ENCODE data around the gene FBXL14. TPM values are rescaled to one million over a fixed set of nuclear protein-coding genes. Genes with fewer than 3 reads are reported as not detected.
A peak's percentile ranks its signal among the peaks of the same experiment; 100 is the strongest.

FBXL14 gene
- total RNA-seq, result 10 to 100 TPM; 10.9 to 16.4 (median 13.1) TPM

- WGBS, 2 donors (ENCODE audit: low coverage in 1 of 2), result 0% methylated on average over 6 of the region's 115 CpGs; no CpG with 5 or more reads in 1 of the 2 donors
- H3K27ac ChIP-seq, result peak within 1 kb of the TSS; percentile 76 to 98 (median 96)
- no peaks in the 10 kb centered on the region for H3K36me3 ChIP-seq
- H3K4me1 ChIP-seq, result peaks cover 3 to 58% (median 27%) of the 10 kb centered on the region in 3 donors
- H3K27me3 ChIP-seq, result no peaks in the 10 kb centered on the region
- H3K4me3 ChIP-seq, result peak within 1 kb of the TSS; percentile 89 to 98
- no peaks in the 10 kb centered on the region for H3K9me3 ChIP-seq
- peak; percentile 21 for TF ChIP-seq POLR2AphosphoS5 (IDR thresholded peaks at IDR 0.05)
- peak; percentile 30 to 57 for TF ChIP-seq POLR2A (IDR thresholded peaks at IDR 0.05)
- no peak for TF ChIP-seq EP300 (IDR thresholded peaks at IDR 0.05)
- TF ChIP-seq CTCF (IDR thresholded peaks at IDR 0.05), result no peak
- ATAC-seq, result peak; percentile 87
Measured at GRCh38 chr12:1594261-1595025, at the start of gene FBXL14. Gene FBXL14, minus strand, starts transcription at chr12:1594581. Its CDS starts 515 bp downstream, at chr12:1594066.

GRCh38 chr12:1643905-1644533 lies 49.6 kb upstream of the FBXL14 start:
- Histone ChIP-seq H3K36me3 (peaks cover 0 to 49% of the 10 kb centered on the region in 2 donors), H3K9me3 (no peaks in the 10 kb centered on the region), H3K27me3 (no peaks in the 10 kb centered on the region), H3K4me1 (peaks cover 3 to 66% (median 14%) of the 10 kb centered on the region in 3 donors), H3K27ac (peak overlapping the region in 3 of 4 donors; percentile 46 to 64 (median 61)), H3K4me3 (no peak overlapping the region)
- WGBS, 2 donors (ENCODE audit: low coverage in 1 of 2), result 17 to 20% methylated on average over 4 to 6 of the region's 7 CpGs
- TF ChIP-seq EP300 (IDR thresholded peaks at IDR 0.05) (no peak), CTCF (IDR thresholded peaks at IDR 0.05) (no peak), POLR2AphosphoS5 (IDR thresholded peaks at IDR 0.05) (no peak), POLR2A (IDR thresholded peaks at IDR 0.05) (no peak)
- ATAC-seq, result no peak

GRCh38 chr12:1643043-1643442 lies 48.7 kb upstream of the FBXL14 start:
- no peak overlapping the region for H3K4me3 ChIP-seq
- H3K27ac ChIP-seq, result peak overlapping the region in 2 of 4 donors; percentile 44 to 59
- no peak for ATAC-seq
- no peaks in the 10 kb centered on the region for H3K9me3 ChIP-seq
- no peak for TF ChIP-seq POLR2AphosphoS5 (IDR thresholded peaks at IDR 0.05)
- TF ChIP-seq EP300 (IDR thresholded peaks at IDR 0.05), result no peak
- TF ChIP-seq POLR2A (IDR thresholded peaks at IDR 0.05), result no peak
- TF ChIP-seq CTCF (IDR thresholded peaks at IDR 0.05), result no peak
- no peaks in the 10 kb centered on the region for H3K27me3 ChIP-seq
- WGBS, 2 donors (ENCODE audit: low coverage in 1 of 2), result 75 to 87% methylated on average over 4 to 9 of the region's 9 CpGs
- peaks cover 0 to 47% of the 10 kb centered on the region in 2 donors for H3K36me3 ChIP-seq
- H3K4me1 ChIP-seq, result peaks cover 3 to 70% (median 14%) of the 10 kb centered on the region in 3 donors

- Histone ChIP-seq H3K27ac (peak overlapping the region in 3 of 4 donors; percentile 2 to 59 (median 44)), H3K9me3 (no peaks in the 10 kb centered on the region), H3K36me3 (peaks cover 0 to 42% of the 10 kb centered on the region in 2 donors), H3K4me3 (no peak overlapping the region), H3K27me3 (no peaks in the 10 kb centered on the region), H3K4me1 (peaks cover 3 to 75% (median 14%) of the 10 kb centered on the region in 3 donors)
- 47 to 88% methylated on average over 3 of the region's 7 CpGs for WGBS, 2 donors (ENCODE audit: low coverage in 1 of 2)
- no peak for ATAC-seq
- TF ChIP-seq POLR2A (IDR thresholded peaks at IDR 0.05) (no peak), CTCF (IDR thresholded peaks at IDR 0.05) (no peak), POLR2AphosphoS5 (IDR thresholded peaks at IDR 0.05) (no peak), EP300 (IDR thresholded peaks at IDR 0.05) (no peak)
Measured at GRCh38 chr12:1642513-1642912, 48.1 kb upstream of the FBXL14 start.

All from gastroesophageal sphincter (tissue), 4 donors.